ENCODE data around the gene SALL4. TPM values are rescaled to one million over a fixed set of nuclear protein-coding genes. Genes with fewer than 3 reads are reported as not detected.
A peak's percentile ranks its signal among the peaks of the same experiment; 100 is the strongest.

The SALL4 gene
- total and polyA plus RNA-seq, 4 donors: 0.16 to 3.6 (median 1.4) TPM

- H3K27ac ChIP-seq (ENCODE audit: low read depth in 1 of 2, low read length in 2 of 2): peak overlapping the region; percentile 74 to 84
- H3K4me3 ChIP-seq (ENCODE audit: low read depth in 1 of 3, low read length in 3 of 3): no peak overlapping the region
- TF ChIP-seq EGR1 (IDR thresholded peaks at IDR 0.05; ENCODE audit: low read depth in 2 of 2) (no peak), JUND (IDR thresholded peaks at IDR 0.05) (peak in 1 of 2 donors; percentile 33), HNF4A (conservative IDR thresholded peaks at IDR 0.05) (peak in 1 of 2 donors; percentile 24), FOXA2 (IDR thresholded peaks at IDR 0.05) (no peak), SP1 (IDR thresholded peaks at IDR 0.05) (peak; percentile 41)
- peak overlapping the region; percentile 10 to 41 for H3K9ac ChIP-seq (ENCODE audit: low read depth in 1 of 2, low read length in 2 of 2)
- WGBS: 35% methylated on average over 9 of the region's 9 CpGs
- no peaks in the 10 kb centered on the region for H3K27me3 ChIP-seq (ENCODE audit: control insufficient read depth in 4 of 4, insufficient read depth in 4 of 4, low read length in 3 of 4)
- peaks cover 4 to 22% (median 8%) of the 10 kb centered on the region in 4 donors for H3K4me1 ChIP-seq (ENCODE audit: control insufficient read depth in 4 of 4, insufficient read depth in 4 of 4, low read length in 3 of 4)
- no peak for DNase-seq (ENCODE audit: low spot score)
- no peaks in the 10 kb centered on the region for H3K36me3 ChIP-seq (ENCODE audit: control insufficient read depth in 4 of 4, insufficient read depth in 3 of 4, low read depth in 1 of 4, low read length in 3 of 4)
- no peaks in the 10 kb centered on the region for H3K9me3 ChIP-seq (ENCODE audit: control insufficient read depth in 4 of 4, low read length in 3 of 4)
Measured at GRCh38 chr20:51752343-51752951, 49.9 kb downstream of the SALL4 start.

DNA sequence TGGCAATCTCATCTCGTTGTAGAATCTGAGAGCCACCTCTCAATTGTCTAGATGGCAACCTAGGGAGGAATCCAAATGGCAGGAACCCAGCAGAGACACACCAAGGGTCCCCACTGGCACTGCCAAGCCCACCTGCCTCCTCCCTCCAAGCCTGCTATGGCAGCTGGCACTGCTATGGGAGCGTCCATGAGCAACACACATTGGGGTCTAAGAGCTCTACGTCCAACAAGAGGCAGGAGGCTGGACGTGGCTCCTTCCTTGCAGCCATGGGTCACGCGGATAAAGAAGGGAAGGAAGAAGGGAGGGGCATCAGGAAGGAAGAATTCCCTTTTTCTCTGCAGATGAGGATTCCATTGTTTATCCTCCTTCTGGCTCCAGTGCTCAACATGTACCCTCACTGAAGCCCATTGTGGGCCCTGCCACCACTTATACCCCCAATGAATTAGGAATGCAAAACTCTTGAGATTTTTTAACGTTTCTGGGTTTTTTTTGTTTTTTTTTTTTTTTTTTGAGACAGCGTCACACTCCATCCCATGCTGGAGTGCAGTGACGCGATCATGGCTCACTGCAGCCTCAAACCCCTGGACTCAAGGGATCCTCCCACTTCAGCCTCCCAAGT is 51.4 kb downstream of the SALL4 start:
- H3K36me3 ChIP-seq (ENCODE audit: control insufficient read depth in 4 of 4, insufficient read depth in 3 of 4, low read depth in 1 of 4, low read length in 3 of 4): no peaks in the 10 kb centered on the region
- no peak for DNase-seq (ENCODE audit: low spot score)
- peaks cover 4 to 22% (median 8%) of the 10 kb centered on the region in 4 donors for H3K4me1 ChIP-seq (ENCODE audit: control insufficient read depth in 4 of 4, insufficient read depth in 4 of 4, low read length in 3 of 4)
- no peak for TF ChIP-seq RAD21 (IDR thresholded peaks at IDR 0.05)
- TF ChIP-seq FOXA2 (IDR thresholded peaks at IDR 0.05): no peak
- TF ChIP-seq NR2F2 (IDR thresholded peaks at IDR 0.05): no peak
- TF ChIP-seq, protein P1, sequence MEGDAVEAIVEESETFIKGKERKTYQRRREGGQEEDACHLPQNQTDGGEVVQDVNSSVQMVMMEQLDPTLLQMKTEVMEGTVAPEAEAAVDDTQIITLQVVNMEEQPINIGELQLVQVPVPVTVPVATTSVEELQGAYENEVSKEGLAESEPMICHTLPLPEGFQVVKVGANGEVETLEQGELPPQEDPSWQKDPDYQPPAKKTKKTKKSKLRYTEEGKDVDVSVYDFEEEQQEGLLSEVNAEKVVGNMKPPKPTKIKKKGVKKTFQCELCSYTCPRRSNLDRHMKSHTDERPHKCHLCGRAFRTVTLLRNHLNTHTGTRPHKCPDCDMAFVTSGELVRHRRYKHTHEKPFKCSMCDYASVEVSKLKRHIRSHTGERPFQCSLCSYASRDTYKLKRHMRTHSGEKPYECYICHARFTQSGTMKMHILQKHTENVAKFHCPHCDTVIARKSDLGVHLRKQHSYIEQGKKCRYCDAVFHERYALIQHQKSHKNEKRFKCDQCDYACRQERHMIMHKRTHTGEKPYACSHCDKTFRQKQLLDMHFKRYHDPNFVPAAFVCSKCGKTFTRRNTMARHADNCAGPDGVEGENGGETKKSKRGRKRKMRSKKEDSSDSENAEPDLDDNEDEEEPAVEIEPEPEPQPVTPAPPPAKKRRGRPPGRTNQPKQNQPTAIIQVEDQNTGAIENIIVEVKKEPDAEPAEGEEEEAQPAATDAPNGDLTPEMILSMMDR (IDR thresholded peaks at IDR 0.05; ENCODE audit: low read depth, low read length, missing input control): no peak
- TF ChIP-seq ATF3 (IDR thresholded peaks at IDR 0.05): no peak
- TF ChIP-seq YY1 (IDR thresholded peaks at IDR 0.05): no peak
- no peak for TF ChIP-seq HNF4G (IDR thresholded peaks at IDR 0.05)
- no peak for TF ChIP-seq GABPA (IDR thresholded peaks at IDR 0.05 in 1 of 2, conservative IDR thresholded peaks at IDR 0.05 in 1 of 2)
- TF ChIP-seq FOXA1 (IDR thresholded peaks at IDR 0.05): no peak
- TF ChIP-seq JUND (IDR thresholded peaks at IDR 0.05): no peak
- no peak for TF ChIP-seq SP1 (IDR thresholded peaks at IDR 0.05)
- no peak for TF ChIP-seq TAF1 (conservative IDR thresholded peaks at IDR 0.05)
- no peak for TF ChIP-seq REST (IDR thresholded peaks at IDR 0.05)
- no peak for TF ChIP-seq HNF4A (conservative IDR thresholded peaks at IDR 0.05)
- TF ChIP-seq, protein P2, sequence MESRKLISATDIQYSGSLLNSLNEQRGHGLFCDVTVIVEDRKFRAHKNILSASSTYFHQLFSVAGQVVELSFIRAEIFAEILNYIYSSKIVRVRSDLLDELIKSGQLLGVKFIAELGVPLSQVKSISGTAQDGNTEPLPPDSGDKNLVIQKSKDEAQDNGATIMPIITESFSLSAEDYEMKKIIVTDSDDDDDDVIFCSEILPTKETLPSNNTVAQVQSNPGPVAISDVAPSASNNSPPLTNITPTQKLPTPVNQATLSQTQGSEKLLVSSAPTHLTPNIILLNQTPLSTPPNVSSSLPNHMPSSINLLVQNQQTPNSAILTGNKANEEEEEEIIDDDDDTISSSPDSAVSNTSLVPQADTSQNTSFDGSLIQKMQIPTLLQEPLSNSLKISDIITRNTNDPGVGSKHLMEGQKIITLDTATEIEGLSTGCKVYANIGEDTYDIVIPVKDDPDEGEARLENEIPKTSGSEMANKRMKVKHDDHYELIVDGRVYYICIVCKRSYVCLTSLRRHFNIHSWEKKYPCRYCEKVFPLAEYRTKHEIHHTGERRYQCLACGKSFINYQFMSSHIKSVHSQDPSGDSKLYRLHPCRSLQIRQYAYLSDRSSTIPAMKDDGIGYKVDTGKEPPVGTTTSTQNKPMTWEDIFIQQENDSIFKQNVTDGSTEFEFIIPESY (IDR thresholded peaks at IDR 0.05): no peak
- no peak for TF ChIP-seq RXRA (IDR thresholded peaks at IDR 0.05)
- TF ChIP-seq EGR1 (IDR thresholded peaks at IDR 0.05; ENCODE audit: low read depth in 2 of 2): no peak
- no peak for TF ChIP-seq MAX (IDR thresholded peaks at IDR 0.05)
- whole genome bisulfite sequencing: 89% methylated on average over 10 of the region's 10 CpGs
- no peak overlapping the region for H3K4me3 ChIP-seq (ENCODE audit: low read depth in 1 of 3, low read length in 3 of 3)
- H3K9me3 ChIP-seq (ENCODE audit: control insufficient read depth in 4 of 4, low read length in 3 of 4): no peaks in the 10 kb centered on the region
- H3K9ac ChIP-seq (ENCODE audit: low read depth in 1 of 2, low read length in 2 of 2): peak overlapping the region; percentile 60 to 93
- no peaks in the 10 kb centered on the region for H3K27me3 ChIP-seq (ENCODE audit: control insufficient read depth in 4 of 4, insufficient read depth in 4 of 4, low read length in 3 of 4)
- H3K27ac ChIP-seq (ENCODE audit: low read depth in 1 of 2, low read length in 2 of 2): peak overlapping the region; percentile 93 to 100
